C4-2B (cell line): Measurements from ENCODE around the gene MBNL3.

Source experiments
- ZFX ChIP-seq: fragments of 450-650 bp; IDR thresholded peaks from 2 replicates; pipeline ENCODE4 v1.6.1; 2017
- TF ChIP-seq, protein P1 (sequence below): fragments of 450-650 bp; conservative IDR thresholded peaks from 2 replicates; pipeline ENCODE4 v1.5.1; 2017; ENCODE audit warnings: mild to moderate bottlenecking

DNA sequence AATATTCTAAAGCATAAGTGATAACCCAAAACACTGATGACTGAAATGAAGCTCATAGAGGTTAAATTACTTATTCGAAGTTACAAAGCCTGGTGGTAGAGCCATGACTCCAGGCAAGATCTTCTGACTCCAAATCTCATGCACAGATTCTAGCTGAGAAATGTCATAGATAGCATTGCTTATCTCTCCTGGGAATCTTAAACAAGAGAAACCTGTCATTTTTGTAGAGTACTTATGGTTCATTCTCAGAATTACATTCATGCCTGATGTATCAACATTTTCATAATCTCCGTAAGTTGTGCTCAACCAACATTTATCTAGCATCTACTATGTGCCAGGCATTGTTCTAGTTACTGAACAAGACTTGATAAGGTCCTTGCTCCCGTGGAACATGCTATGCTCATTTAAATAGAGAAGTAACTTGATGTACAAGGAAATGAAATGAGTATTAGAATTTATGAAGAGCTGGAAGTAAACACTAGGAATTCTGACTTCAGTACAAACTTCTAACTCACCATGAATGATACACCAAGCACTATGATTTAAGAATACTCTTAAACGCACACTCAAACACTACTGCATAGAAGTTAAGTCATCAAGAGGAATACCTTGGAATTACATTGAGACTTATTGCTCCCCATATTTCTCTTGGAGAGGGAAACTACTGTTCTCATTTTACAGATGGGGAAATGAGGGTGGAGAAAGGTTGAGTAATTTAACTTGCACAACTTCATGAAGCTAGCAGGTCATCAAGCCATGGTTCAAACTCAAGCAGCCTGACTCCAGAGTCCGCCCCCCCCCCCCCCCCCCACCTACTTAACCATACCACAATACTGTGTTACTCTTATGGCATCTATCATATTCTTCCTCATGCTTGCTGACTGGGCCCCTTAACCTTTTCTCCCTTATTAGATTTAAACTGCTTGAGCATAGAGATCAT lies 45.4 kb downstream of the MBNL3 start:
- TF ChIP-seq, protein P1, sequence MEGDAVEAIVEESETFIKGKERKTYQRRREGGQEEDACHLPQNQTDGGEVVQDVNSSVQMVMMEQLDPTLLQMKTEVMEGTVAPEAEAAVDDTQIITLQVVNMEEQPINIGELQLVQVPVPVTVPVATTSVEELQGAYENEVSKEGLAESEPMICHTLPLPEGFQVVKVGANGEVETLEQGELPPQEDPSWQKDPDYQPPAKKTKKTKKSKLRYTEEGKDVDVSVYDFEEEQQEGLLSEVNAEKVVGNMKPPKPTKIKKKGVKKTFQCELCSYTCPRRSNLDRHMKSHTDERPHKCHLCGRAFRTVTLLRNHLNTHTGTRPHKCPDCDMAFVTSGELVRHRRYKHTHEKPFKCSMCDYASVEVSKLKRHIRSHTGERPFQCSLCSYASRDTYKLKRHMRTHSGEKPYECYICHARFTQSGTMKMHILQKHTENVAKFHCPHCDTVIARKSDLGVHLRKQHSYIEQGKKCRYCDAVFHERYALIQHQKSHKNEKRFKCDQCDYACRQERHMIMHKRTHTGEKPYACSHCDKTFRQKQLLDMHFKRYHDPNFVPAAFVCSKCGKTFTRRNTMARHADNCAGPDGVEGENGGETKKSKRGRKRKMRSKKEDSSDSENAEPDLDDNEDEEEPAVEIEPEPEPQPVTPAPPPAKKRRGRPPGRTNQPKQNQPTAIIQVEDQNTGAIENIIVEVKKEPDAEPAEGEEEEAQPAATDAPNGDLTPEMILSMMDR = no peak
- no peak for TF ChIP-seq ZFX
